Duodenal mucosa (tissue), 2 donors: Measurements from ENCODE around the gene RAPGEF5.

Source experiments
- H3K27ac ChIP-seq: one replicate; pipeline ENCODE4 v1.7.0; 2013; ENCODE audit warnings: low read depth, low read length
- H3K27me3 ChIP-seq, 2 donors: one replicate each; pipeline ENCODE4 v1.7.0; 2013; ENCODE audit warnings: low read length in 2 of 2, control low read depth in 1 of 2; ENCODE audit not compliant: insufficient read depth in 2 of 2, control insufficient read depth in 1 of 2
- H3K36me3 ChIP-seq, 2 donors: one replicate each; pipeline ENCODE4 v1.7.0; 2013; ENCODE audit warnings: low read length in 2 of 2, control low read depth in 1 of 2; ENCODE audit not compliant: insufficient read depth in 2 of 2, control insufficient read depth in 1 of 2
- H3K4me1 ChIP-seq, 2 donors: one replicate each; pipeline ENCODE4 v1.7.0; 2013; ENCODE audit warnings: low read length in 2 of 2, control low read depth in 1 of 2; ENCODE audit not compliant: insufficient read depth in 2 of 2, control insufficient read depth in 1 of 2
- H3K4me3 ChIP-seq, 2 donors: one replicate each; pipeline ENCODE4 v1.7.0; 2013; ENCODE audit warnings: low read length in 2 of 2, low read depth in 1 of 2
- H3K9ac ChIP-seq, 2 donors: one replicate each; pipeline ENCODE4 v1.7.0; 2013; ENCODE audit warnings: low read length in 2 of 2, low read depth in 1 of 2
- H3K9me3 ChIP-seq, 2 donors: one replicate each; pipeline ENCODE4 v1.7.0; 2013; ENCODE audit warnings: low read length in 2 of 2, control low read depth in 1 of 2; ENCODE audit not compliant: control insufficient read depth in 1 of 2

RAPGEF5 gene

GRCh38 chr7:22153432-22154142 lies 203.4 kb downstream of the RAPGEF5 start:
- H3K9ac ChIP-seq = no peak overlapping the region

GRCh38 chr7:22152690-22153089 lies 204.3 kb downstream of the RAPGEF5 start:
- H3K4me1 ChIP-seq = no peaks in the 10 kb centered on the region
- H3K4me3 ChIP-seq = no peak overlapping the region
- H3K36me3 ChIP-seq = peaks cover 16 to 22% of the 10 kb centered on the region in 2 donors
- no peaks in the 10 kb centered on the region for H3K27me3 ChIP-seq
- no peak overlapping the region for H3K9ac ChIP-seq
- no peaks in the 10 kb centered on the region for H3K9me3 ChIP-seq
- no peak overlapping the region for H3K27ac ChIP-seq

More at GRCh38 chr7:22153432-22154142, 203.4 kb downstream of the RAPGEF5 start:
- Histone ChIP-seq H3K27ac (no peak overlapping the region), H3K4me1 (no peaks in the 10 kb centered on the region), H3K36me3 (peaks cover 16 to 22% of the 10 kb centered on the region in 2 donors), H3K4me3 (no peak overlapping the region), H3K9me3 (no peaks in the 10 kb centered on the region), H3K27me3 (no peaks in the 10 kb centered on the region)

GRCh38 chr7:22151901-22152300 lies 205.1 kb downstream of the RAPGEF5 start:
- no peak overlapping the region for H3K4me3 ChIP-seq
- H3K4me1 ChIP-seq = no peaks in the 10 kb centered on the region
- H3K9ac ChIP-seq = no peak overlapping the region
- no peaks in the 10 kb centered on the region for H3K9me3 ChIP-seq
- H3K36me3 ChIP-seq = peaks cover 16% of the 10 kb centered on the region in 2 donors
- H3K27ac ChIP-seq = no peak overlapping the region
- no peaks in the 10 kb centered on the region for H3K27me3 ChIP-seq

- H3K9ac ChIP-seq = no peak overlapping the region
- H3K27me3 ChIP-seq = no peaks in the 10 kb centered on the region
- H3K4me3 ChIP-seq = no peak overlapping the region
- no peaks in the 10 kb centered on the region for H3K9me3 ChIP-seq
- H3K4me1 ChIP-seq = no peaks in the 10 kb centered on the region
- H3K36me3 ChIP-seq = peaks cover 9 to 10% of the 10 kb centered on the region in 2 donors
- no peak overlapping the region for H3K27ac ChIP-seq
Observed at GRCh38 chr7:22150221-22150620, 206.7 kb downstream of the RAPGEF5 start.

- H3K4me3 ChIP-seq = no peak overlapping the region
- no peaks in the 10 kb centered on the region for H3K4me1 ChIP-seq
- no peaks in the 10 kb centered on the region for H3K9me3 ChIP-seq
- H3K9ac ChIP-seq = no peak overlapping the region
- no peak overlapping the region for H3K27ac ChIP-seq
- peaks cover 12 to 21% of the 10 kb centered on the region in 2 donors for H3K36me3 ChIP-seq
- H3K27me3 ChIP-seq = no peaks in the 10 kb centered on the region
Observed at GRCh38 chr7:22147868-22148267, 209.1 kb downstream of the RAPGEF5 start.

- Histone ChIP-seq H3K9me3 (no peaks in the 10 kb centered on the region), H3K4me3 (no peak overlapping the region), H3K4me1 (no peaks in the 10 kb centered on the region), H3K36me3 (peaks cover 12 to 21% of the 10 kb centered on the region in 2 donors), H3K9ac (no peak overlapping the region), H3K27me3 (no peaks in the 10 kb centered on the region), H3K27ac (no peak overlapping the region)
Observed at GRCh38 chr7:22146961-22147512, 209.9 kb downstream of the RAPGEF5 start.

- peaks cover 15 to 29% of the 10 kb centered on the region in 2 donors for H3K36me3 ChIP-seq
- no peaks in the 10 kb centered on the region for H3K4me1 ChIP-seq
- no peaks in the 10 kb centered on the region for H3K9me3 ChIP-seq
- no peak overlapping the region for H3K4me3 ChIP-seq
- H3K27me3 ChIP-seq = no peaks in the 10 kb centered on the region
- H3K27ac ChIP-seq = no peak overlapping the region
- H3K9ac ChIP-seq = no peak overlapping the region
Observed at GRCh38 chr7:22144950-22145349, 212.0 kb downstream of the RAPGEF5 start.

GRCh38 chr7:22143491-22143890 lies 213.5 kb downstream of the RAPGEF5 start:
- H3K4me1 ChIP-seq = no peaks in the 10 kb centered on the region
- no peak overlapping the region for H3K27ac ChIP-seq
- H3K9me3 ChIP-seq = no peaks in the 10 kb centered on the region
- peaks cover 13 to 33% of the 10 kb centered on the region in 2 donors for H3K36me3 ChIP-seq
- H3K27me3 ChIP-seq = no peaks in the 10 kb centered on the region
- H3K4me3 ChIP-seq = no peak overlapping the region
- no peak overlapping the region for H3K9ac ChIP-seq

GRCh38 chr7:22142572-22142971 lies 214.4 kb downstream of the RAPGEF5 start:
- H3K36me3 ChIP-seq = peaks cover 13 to 39% of the 10 kb centered on the region in 2 donors
- no peak overlapping the region for H3K27ac ChIP-seq
- H3K9me3 ChIP-seq = no peaks in the 10 kb centered on the region
- H3K9ac ChIP-seq = no peak overlapping the region
- H3K4me3 ChIP-seq = no peak overlapping the region
- H3K4me1 ChIP-seq = no peaks in the 10 kb centered on the region
- no peaks in the 10 kb centered on the region for H3K27me3 ChIP-seq

- Histone ChIP-seq H3K4me3 (no peak overlapping the region), H3K9me3 (no peaks in the 10 kb centered on the region), H3K27me3 (no peaks in the 10 kb centered on the region), H3K27ac (no peak overlapping the region), H3K36me3 (peaks cover 13 to 43% of the 10 kb centered on the region in 2 donors), H3K9ac (no peak overlapping the region), H3K4me1 (no peaks in the 10 kb centered on the region)
Observed at GRCh38 chr7:22141355-22141754, 215.6 kb downstream of the RAPGEF5 start.
